ENCODE measurements around the gene ZNF274. TPM values are rescaled to one million over a fixed set of nuclear protein-coding genes. Genes with fewer than 3 reads are reported as not detected.

ZNF274 gene
- total RNA-seq, 3 donors from 2014 or later: 13.3 to 26.6 (median 20.5) TPM

DNA sequence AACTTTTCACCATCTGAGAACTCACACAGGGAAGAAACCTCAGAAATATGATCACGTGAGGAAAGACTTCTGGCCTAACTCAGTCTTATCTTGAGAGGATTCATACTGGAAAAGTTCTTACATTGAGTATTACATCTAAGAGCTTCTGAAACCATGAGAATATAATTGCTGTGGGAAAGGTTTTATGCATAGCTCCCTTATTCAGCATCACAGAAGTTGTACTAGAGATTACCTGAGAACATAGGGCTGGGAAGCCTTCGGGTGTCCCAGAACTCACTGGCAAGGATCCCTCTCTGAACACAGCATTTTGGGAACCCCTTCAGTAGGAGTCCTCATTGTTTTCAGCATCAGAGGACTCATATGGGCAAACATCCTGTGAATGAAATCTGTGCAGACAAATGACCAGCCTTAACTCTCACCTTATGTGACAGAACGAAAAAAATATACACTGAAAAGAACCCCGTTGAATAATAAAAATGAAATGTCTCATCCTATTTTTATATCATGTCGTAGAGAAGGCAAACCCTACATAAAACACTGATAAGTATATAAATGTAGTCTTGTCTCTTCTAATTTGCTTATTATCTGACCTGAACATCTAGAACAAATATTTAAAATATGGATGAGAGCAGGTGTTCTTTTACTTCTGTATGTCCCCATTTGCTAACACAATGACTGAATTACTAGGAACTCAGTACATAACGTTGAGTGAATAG lies 14.2 kb downstream of the ZNF274 start:
- Histone ChIP-seq H3K4me3 (no peak overlapping the region), H3K9me3 (peaks cover 100% of the 10 kb centered on the region), H3K4me1 (ENCODE audit: low read depth) (no peaks in the 10 kb centered on the region), H3K36me3 (ENCODE audit: low read depth) (peaks cover 13% of the 10 kb centered on the region)
- ATAC-seq (no peak), DNase-seq (no peak)
- TF ChIP-seq, protein P1, sequence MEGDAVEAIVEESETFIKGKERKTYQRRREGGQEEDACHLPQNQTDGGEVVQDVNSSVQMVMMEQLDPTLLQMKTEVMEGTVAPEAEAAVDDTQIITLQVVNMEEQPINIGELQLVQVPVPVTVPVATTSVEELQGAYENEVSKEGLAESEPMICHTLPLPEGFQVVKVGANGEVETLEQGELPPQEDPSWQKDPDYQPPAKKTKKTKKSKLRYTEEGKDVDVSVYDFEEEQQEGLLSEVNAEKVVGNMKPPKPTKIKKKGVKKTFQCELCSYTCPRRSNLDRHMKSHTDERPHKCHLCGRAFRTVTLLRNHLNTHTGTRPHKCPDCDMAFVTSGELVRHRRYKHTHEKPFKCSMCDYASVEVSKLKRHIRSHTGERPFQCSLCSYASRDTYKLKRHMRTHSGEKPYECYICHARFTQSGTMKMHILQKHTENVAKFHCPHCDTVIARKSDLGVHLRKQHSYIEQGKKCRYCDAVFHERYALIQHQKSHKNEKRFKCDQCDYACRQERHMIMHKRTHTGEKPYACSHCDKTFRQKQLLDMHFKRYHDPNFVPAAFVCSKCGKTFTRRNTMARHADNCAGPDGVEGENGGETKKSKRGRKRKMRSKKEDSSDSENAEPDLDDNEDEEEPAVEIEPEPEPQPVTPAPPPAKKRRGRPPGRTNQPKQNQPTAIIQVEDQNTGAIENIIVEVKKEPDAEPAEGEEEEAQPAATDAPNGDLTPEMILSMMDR (IDR thresholded peaks at IDR 0.05): no peak
- intact Hi-C loops (cut with DNase I, micrococcal nuclease): no loop called here

DNA sequence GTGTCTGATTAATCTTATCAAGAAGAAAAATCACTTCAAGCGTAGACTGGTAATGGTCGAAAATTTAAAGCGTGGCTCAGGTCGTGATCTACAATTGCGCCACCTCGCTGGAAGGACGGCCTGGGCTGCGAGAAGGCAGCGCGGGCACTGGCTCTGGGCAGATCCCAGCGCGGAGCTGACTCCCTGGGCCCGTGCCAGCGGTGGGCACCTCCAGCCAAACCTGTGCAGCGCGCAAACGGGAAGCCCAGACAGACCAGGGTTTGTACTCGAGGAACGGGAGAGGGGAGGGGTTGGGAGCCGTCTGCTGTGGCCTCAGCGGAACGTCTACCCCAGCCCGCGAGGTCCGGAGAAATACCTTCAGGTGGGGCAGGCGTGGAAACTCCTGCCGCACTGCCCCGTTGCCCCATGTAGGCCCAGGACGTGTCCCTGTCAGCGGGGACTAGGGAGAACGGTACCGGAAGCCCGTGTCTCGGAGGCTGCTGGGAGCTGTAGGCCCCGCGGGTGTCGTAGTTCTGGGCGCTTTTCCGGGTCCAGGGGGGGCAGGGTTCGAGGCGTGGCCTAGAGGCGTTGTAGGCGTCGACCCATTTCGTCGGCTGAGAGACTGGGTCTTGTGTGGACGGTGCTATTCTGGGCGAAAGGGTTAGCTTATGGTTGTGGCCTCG lies 21.1 kb downstream of the ZNF274 start:
- DNase-seq (no peak), ATAC-seq (no peak)
- Histone ChIP-seq H3K4me1 (ENCODE audit: low read depth) (no peaks in the 10 kb centered on the region), H3K36me3 (ENCODE audit: low read depth) (peaks cover 31% of the 10 kb centered on the region), H3K4me3 (no peak overlapping the region), H3K9me3 (peaks cover 100% of the 10 kb centered on the region)
- intact Hi-C loops (cut with DNase I, micrococcal nuclease): no loop called here
- TF ChIP-seq, protein P1 (IDR thresholded peaks at IDR 0.05): no peak

DNA sequence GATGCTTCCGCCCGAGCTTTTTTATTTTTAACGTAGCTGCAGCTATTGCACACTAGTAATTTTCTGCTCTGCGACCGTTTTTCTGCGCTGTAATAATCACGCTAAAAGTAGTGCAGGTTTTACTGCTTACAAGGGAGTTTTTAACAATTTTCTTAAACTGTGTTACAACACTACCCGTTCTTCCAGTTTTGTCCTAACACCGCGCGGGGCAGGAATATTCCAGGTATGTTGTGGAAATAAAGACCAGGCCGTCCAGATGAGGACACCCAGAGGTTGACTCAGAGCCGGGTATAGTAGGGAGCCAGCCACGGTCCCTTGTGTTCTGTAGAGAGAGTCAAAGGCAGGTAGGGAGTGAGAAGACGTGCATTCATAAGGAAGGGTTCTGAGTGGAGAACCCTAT lies 21.7 kb downstream of the ZNF274 start:
- intact Hi-C loops (cut with DNase I, micrococcal nuclease): no loop called here
- Histone ChIP-seq H3K4me3 (no peak overlapping the region), H3K4me1 (ENCODE audit: low read depth) (no peaks in the 10 kb centered on the region), H3K9me3 (peaks cover 100% of the 10 kb centered on the region), H3K36me3 (ENCODE audit: low read depth) (peaks cover 36% of the 10 kb centered on the region)
- DNase-seq (no peak), ATAC-seq (no peak)
- TF ChIP-seq, protein P1 (IDR thresholded peaks at IDR 0.05): no peak

DNA sequence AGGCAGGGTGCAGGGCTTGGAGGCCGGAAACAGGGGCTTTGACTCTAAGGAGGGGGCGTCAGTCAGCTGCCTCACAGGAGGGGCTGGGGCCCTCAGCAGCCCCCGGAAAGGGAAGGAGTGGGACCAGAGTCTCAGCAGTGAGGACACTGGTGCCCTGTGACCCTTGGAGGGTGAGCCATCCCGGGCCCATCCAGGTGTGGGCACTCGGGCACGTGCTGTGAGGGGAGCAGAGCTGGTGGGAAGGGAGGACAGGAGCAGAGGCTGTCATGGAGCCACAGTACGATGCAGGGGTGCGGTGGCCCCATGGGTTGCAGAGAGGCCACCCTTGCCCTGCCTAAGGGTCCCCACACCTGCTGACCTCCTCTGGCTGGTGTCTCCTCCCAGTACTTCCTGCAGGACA lies 26.7 kb downstream of the ZNF274 start:
- H3K4me1 ChIP-seq (ENCODE audit: low read depth): no peaks in the 10 kb centered on the region
- peaks cover 100% of the 10 kb centered on the region for H3K9me3 ChIP-seq
- H3K4me3 ChIP-seq: no peak overlapping the region
- no peak for ATAC-seq
- TF ChIP-seq, protein P1 (IDR thresholded peaks at IDR 0.05): no peak
- intact Hi-C loops (cut with DNase I, micrococcal nuclease): no loop called here
- no peak for DNase-seq
- peaks cover 59% of the 10 kb centered on the region for H3K36me3 ChIP-seq (ENCODE audit: low read depth)

DNA sequence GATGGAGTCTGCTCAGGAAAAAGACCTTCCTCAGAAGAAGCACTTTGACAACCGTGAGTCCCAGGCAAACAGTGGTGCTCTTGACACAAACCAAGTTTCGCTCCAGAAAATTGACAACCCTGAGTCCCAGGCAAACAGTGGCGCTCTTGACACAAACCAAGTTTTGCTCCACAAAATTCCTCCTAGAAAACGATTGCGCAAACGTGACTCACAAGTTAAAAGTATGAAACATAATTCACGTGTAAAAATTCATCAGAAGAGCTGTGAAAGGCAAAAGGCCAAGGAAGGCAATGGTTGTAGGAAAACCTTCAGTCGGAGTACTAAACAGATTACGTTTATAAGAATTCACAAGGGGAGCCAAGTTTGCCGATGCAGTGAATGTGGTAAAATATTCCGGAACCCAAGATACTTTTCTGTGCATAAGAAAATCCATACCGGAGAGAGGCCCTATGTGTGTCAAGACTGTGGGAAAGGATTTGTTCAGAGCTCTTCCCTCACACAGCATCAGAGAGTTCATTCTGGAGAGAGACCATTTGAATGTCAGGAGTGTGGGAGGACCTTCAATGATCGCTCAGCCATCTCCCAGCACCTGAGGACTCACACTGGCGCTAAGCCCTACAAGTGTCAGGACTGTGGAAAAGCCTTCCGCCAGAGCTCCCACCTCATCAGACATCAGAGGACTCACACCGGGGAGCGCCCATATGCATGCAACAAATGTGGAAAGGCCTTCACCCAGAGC lies 29.6 kb downstream of the ZNF274 start:
- intact Hi-C loops (cut with DNase I, micrococcal nuclease): no loop called here
- DNase-seq (no peak), ATAC-seq (no peak)
- Histone ChIP-seq H3K36me3 (ENCODE audit: low read depth) (peaks cover 48% of the 10 kb centered on the region), H3K4me3 (no peak overlapping the region), H3K4me1 (ENCODE audit: low read depth) (no peaks in the 10 kb centered on the region), H3K9me3 (peaks cover 100% of the 10 kb centered on the region)
- TF ChIP-seq, protein P1 (IDR thresholded peaks at IDR 0.05): no peak
